ENCODE measurements around the gene IL9. TPM values are rescaled to one million over a fixed set of nuclear protein-coding genes. Genes with fewer than 3 reads are reported as not detected.

IL9 gene
- total and polyA plus RNA-seq, 2 of the 13 experiments (the other 11 are each of a cell fraction or from before 2014, with no cell fraction given), result not detected

GRCh38 chr5:135930029-135930948, 34.6 kb upstream of the IL9 start (continued):
- TF ChIP-seq, protein P1, sequence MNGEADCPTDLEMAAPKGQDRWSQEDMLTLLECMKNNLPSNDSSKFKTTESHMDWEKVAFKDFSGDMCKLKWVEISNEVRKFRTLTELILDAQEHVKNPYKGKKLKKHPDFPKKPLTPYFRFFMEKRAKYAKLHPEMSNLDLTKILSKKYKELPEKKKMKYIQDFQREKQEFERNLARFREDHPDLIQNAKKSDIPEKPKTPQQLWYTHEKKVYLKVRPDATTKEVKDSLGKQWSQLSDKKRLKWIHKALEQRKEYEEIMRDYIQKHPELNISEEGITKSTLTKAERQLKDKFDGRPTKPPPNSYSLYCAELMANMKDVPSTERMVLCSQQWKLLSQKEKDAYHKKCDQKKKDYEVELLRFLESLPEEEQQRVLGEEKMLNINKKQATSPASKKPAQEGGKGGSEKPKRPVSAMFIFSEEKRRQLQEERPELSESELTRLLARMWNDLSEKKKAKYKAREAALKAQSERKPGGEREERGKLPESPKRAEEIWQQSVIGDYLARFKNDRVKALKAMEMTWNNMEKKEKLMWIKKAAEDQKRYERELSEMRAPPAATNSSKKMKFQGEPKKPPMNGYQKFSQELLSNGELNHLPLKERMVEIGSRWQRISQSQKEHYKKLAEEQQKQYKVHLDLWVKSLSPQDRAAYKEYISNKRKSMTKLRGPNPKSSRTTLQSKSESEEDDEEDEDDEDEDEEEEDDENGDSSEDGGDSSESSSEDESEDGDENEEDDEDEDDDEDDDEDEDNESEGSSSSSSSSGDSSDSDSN (CRISPR knock-in tag; IDR thresholded peaks at IDR 0.05), result peak; percentile 67; the same call in 1 of the 2 replicates
- TF ChIP-seq DNMT3B (CRISPR knock-in tag; conservative IDR thresholded peaks at IDR 0.05) (no peak), SMAD3 (CRISPR knock-in tag; IDR thresholded peaks at IDR 0.05) (no peak), ZBTB7B (CRISPR knock-in tag; IDR thresholded peaks at IDR 0.05) (peak; percentile 89; the same call in 1 of the 2 replicates), ZNF549 (CRISPR knock-in tag; IDR thresholded peaks at IDR 0.05) (no peak), ZNF576 (CRISPR knock-in tag; IDR thresholded peaks at IDR 0.05) (no peak), CC2D1A (CRISPR knock-in tag; IDR thresholded peaks at IDR 0.05) (no peak), FOXM1 (CRISPR knock-in tag; IDR thresholded peaks at IDR 0.05) (no peak), RBM39 (IDR thresholded peaks at IDR 0.05; ENCODE audit: low read depth, low read length, poor library complexity, severe bottlenecking) (peak; percentile 55), ZIK1 (CRISPR knock-in tag; IDR thresholded peaks at IDR 0.05; ENCODE audit: borderline replicate concordance, low read depth) (no peak), ZNF652 (CRISPR knock-in tag; IDR thresholded peaks at IDR 0.05; ENCODE audit: borderline replicate concordance, low read depth) (no peak), ZBTB1 (CRISPR knock-in tag; IDR thresholded peaks at IDR 0.05; ENCODE audit: borderline replicate concordance) (no peak), NBN (conservative IDR thresholded peaks at IDR 0.05) (no peak), STAG1 (CRISPR knock-in tag; IDR thresholded peaks at IDR 0.05) (no peak), TARDBP (CRISPR knock-in tag; IDR thresholded peaks at IDR 0.05) (peak; percentile 79), E2F2 (CRISPR knock-in tag; IDR thresholded peaks at IDR 0.05; ENCODE audit: borderline replicate concordance) (no peak), ZNF382 (CRISPR knock-in tag; IDR thresholded peaks at IDR 0.05; ENCODE audit: borderline replicate concordance) (no peak), ZNF282 (IDR thresholded peaks at IDR 0.05; ENCODE audit: partially characterized antibody) (no peak), PHF5A (CRISPR knock-in tag; IDR thresholded peaks at IDR 0.05; ENCODE audit: low read depth, unreplicated experiment) (no peak), ZNF761 (CRISPR knock-in tag; conservative IDR thresholded peaks at IDR 0.05) (no peak), ZNF225 (CRISPR knock-in tag; IDR thresholded peaks at IDR 0.05) (peak; percentile 22; the same call in 1 of the 2 replicates), ZNF138 (CRISPR knock-in tag; IDR thresholded peaks at IDR 0.05; ENCODE audit: low read depth) (no peak), ATRX (CRISPR knock-in tag; IDR thresholded peaks at IDR 0.05; ENCODE audit: borderline replicate concordance) (no peak), ZNF232 (CRISPR knock-in tag; IDR thresholded peaks at IDR 0.05; ENCODE audit: borderline replicate concordance) (no peak)
- TF ChIP-seq, protein P2, sequence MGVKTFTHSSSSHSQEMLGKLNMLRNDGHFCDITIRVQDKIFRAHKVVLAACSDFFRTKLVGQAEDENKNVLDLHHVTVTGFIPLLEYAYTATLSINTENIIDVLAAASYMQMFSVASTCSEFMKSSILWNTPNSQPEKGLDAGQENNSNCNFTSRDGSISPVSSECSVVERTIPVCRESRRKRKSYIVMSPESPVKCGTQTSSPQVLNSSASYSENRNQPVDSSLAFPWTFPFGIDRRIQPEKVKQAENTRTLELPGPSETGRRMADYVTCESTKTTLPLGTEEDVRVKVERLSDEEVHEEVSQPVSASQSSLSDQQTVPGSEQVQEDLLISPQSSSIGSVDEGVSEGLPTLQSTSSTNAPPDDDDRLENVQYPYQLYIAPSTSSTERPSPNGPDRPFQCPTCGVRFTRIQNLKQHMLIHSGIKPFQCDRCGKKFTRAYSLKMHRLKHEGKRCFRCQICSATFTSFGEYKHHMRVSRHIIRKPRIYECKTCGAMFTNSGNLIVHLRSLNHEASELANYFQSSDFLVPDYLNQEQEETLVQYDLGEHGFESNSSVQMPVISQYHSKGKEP (CRISPR knock-in tag; IDR thresholded peaks at IDR 0.05), result no peak
- TF ChIP-seq, protein P3, sequence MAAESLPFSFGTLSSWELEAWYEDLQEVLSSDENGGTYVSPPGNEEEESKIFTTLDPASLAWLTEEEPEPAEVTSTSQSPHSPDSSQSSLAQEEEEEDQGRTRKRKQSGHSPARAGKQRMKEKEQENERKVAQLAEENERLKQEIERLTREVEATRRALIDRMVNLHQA (CRISPR knock-in tag; IDR thresholded peaks at IDR 0.05), result no peak
